Stimulated activated CD4-positive, alpha-beta T cell treated with anti-CD3 and anti-CD28 coated beads, Interleukin-15, amount 100 ng/mL, for 24 hours (primary cell): ENCODE data around the gene PIK3IP1.
"Not testable (repeated sequence)": the region's sequence is repeated elsewhere in the genome, so short reads cannot be mapped to it uniquely, and the experiment has no call there.

ENCODE experiments used
- DNase-seq: peaks from one replicate; pipeline ENCODE4 v3.0.0-alpha.2; 2020

The PIK3IP1 gene

GRCh38 chr22:31292236-31292989 lies at the start of gene PIK3IP1:
PIK3IP1 (minus strand) TSS chr22:31292488; CDS start chr22:31292344, 144 bp downstream.
- DNase-seq: peak; percentile 89

GRCh38 chr22:31341386-31342088 lies 49.2 kb upstream of the PIK3IP1 start:
- DNase-seq: no peak

- no peak for DNase-seq
Measured at GRCh38 chr22:31340765-31341247, 48.5 kb upstream of the PIK3IP1 start.

- DNase-seq: no peak
Measured at GRCh38 chr22:31340360-31340759, 48.1 kb upstream of the PIK3IP1 start.

- no peak for DNase-seq
Measured at GRCh38 chr22:31339148-31339832, 47.0 kb upstream of the PIK3IP1 start.

- DNase-seq: peak; percentile 48
Measured at GRCh38 chr22:31337178-31337577, 44.9 kb upstream of the PIK3IP1 start.

- no peak for DNase-seq
Measured at GRCh38 chr22:31334329-31334728, 42.0 kb upstream of the PIK3IP1 start.

GRCh38 chr22:31333641-31334040 lies 41.4 kb upstream of the PIK3IP1 start:
- no peak for DNase-seq

GRCh38 chr22:31332886-31333285 lies 40.6 kb upstream of the PIK3IP1 start:
- no peak for DNase-seq

- DNase-seq: no peak
Measured at GRCh38 chr22:31332010-31332409, 39.7 kb upstream of the PIK3IP1 start.

GRCh38 chr22:31329453-31330215 lies 37.3 kb upstream of the PIK3IP1 start:
- DNase-seq: no peak

- DNase-seq: no peak
Measured at GRCh38 chr22:31329029-31329428, 36.7 kb upstream of the PIK3IP1 start.

- no peak for DNase-seq
Measured at GRCh38 chr22:31328544-31328960, 36.3 kb upstream of the PIK3IP1 start.

GRCh38 chr22:31327806-31328543 lies 35.7 kb upstream of the PIK3IP1 start:
- no peak for DNase-seq

- no peak for DNase-seq
Measured at GRCh38 chr22:31326877-31327276, 34.6 kb upstream of the PIK3IP1 start.

GRCh38 chr22:31323578-31324550 lies 31.6 kb upstream of the PIK3IP1 start:
- no peak for DNase-seq

- no peak for DNase-seq
Measured at GRCh38 chr22:31321421-31321820, 29.1 kb upstream of the PIK3IP1 start.

- not testable (repeated sequence) for DNase-seq
Measured at GRCh38 chr22:31314220-31314619, 21.9 kb upstream of the PIK3IP1 start.

GRCh38 chr22:31313366-31314147 lies 21.3 kb upstream of the PIK3IP1 start:
- DNase-seq: peak; percentile 77

- no peak for DNase-seq
Measured at GRCh38 chr22:31308181-31308580, 15.9 kb upstream of the PIK3IP1 start.
